ENCODE measurements around the gene PSME1.

The PSME1 gene

GRCh38 chr14:24126939-24127338 lies 9.1 kb upstream of the PSME1 start:
- TF ChIP-seq GABPA (IDR thresholded peaks at IDR 0.05; ENCODE audit: low read depth) (no peak), POLR2AphosphoS5 (IDR thresholded peaks at IDR 0.05; ENCODE audit: low read depth) (no peak), REST (IDR thresholded peaks at IDR 0.05; ENCODE audit: insufficient replicate concordance, low read depth) (no peak), SPI1 (IDR thresholded peaks at IDR 0.05; ENCODE audit: borderline replicate concordance, low read depth) (no peak), CTCF (IDR thresholded peaks at IDR 0.05; ENCODE audit: insufficient read depth, low read length) (no peak)
- Histone ChIP-seq H3K4me3 (replicated peaks; ENCODE audit: insufficient read depth, low read length) (no peak overlapping the region), H3K27me3 (ENCODE audit: insufficient read depth, poor library complexity, severe bottlenecking) (no peaks in the 10 kb centered on the region), H3K27ac (replicated peaks) (no peak overlapping the region)
- no peak for DNase-seq (ENCODE audit: low read depth in 1 of 2, low spot score in 1 of 2)

- TF ChIP-seq GABPA (IDR thresholded peaks at IDR 0.05; ENCODE audit: low read depth) (no peak), CTCF (IDR thresholded peaks at IDR 0.05; ENCODE audit: insufficient read depth, low read length) (no peak), POLR2AphosphoS5 (IDR thresholded peaks at IDR 0.05; ENCODE audit: low read depth) (no peak), REST (IDR thresholded peaks at IDR 0.05; ENCODE audit: insufficient replicate concordance, low read depth) (no peak), SPI1 (IDR thresholded peaks at IDR 0.05; ENCODE audit: borderline replicate concordance, low read depth) (no peak)
- no peak overlapping the region for H3K27ac ChIP-seq (replicated peaks)
- H3K27me3 ChIP-seq (ENCODE audit: insufficient read depth, poor library complexity, severe bottlenecking): no peaks in the 10 kb centered on the region
- DNase-seq (ENCODE audit: low read depth in 1 of 2, low spot score in 1 of 2): no peak
- no peak overlapping the region for H3K4me3 ChIP-seq (replicated peaks; ENCODE audit: insufficient read depth, low read length)
Observed at GRCh38 chr14:24127673-24128072, 8.3 kb upstream of the PSME1 start.

- no peaks in the 10 kb centered on the region for H3K27me3 ChIP-seq (ENCODE audit: insufficient read depth, poor library complexity, severe bottlenecking)
- no peak overlapping the region for H3K4me3 ChIP-seq (replicated peaks; ENCODE audit: insufficient read depth, low read length)
- H3K27ac ChIP-seq (replicated peaks): no peak overlapping the region
- TF ChIP-seq CTCF (IDR thresholded peaks at IDR 0.05; ENCODE audit: insufficient read depth, low read length) (no peak), GABPA (IDR thresholded peaks at IDR 0.05; ENCODE audit: low read depth) (no peak), REST (IDR thresholded peaks at IDR 0.05; ENCODE audit: insufficient replicate concordance, low read depth) (no peak), POLR2AphosphoS5 (IDR thresholded peaks at IDR 0.05; ENCODE audit: low read depth) (no peak), SPI1 (IDR thresholded peaks at IDR 0.05; ENCODE audit: borderline replicate concordance, low read depth) (no peak)
- DNase-seq (ENCODE audit: low read depth in 1 of 2, low spot score in 1 of 2): no peak
Observed at GRCh38 chr14:24129410-24129998, 6.5 kb upstream of the PSME1 start.
